NB4 (cell line): Measurements from ENCODE around the gene HBA1.
"Not testable (repeated sequence)": the region's sequence is repeated elsewhere in the genome, so short reads cannot be mapped to it uniquely, and the experiment has no call there.

Experiments
- DNase-seq: peaks from one replicate; pipeline ENCODE4 v3.0.0; 2010; ENCODE audit warnings: low read depth
- H3K4me3 ChIP-seq: one replicate; pipeline ENCODE4 v1.5.1; 2011; ENCODE audit warnings: mild to moderate bottlenecking, low read depth, low read length, moderate library complexity
- MYC ChIP-seq: IDR thresholded peaks from 2 replicates; pipeline ENCODE4 v1.6.1; 2011; ENCODE audit warnings: low read depth, low read length
- POLR2A ChIP-seq: IDR thresholded peaks from 2 replicates; pipeline ENCODE4 v1.6.1; 2011; ENCODE audit warnings: mild to moderate bottlenecking; ENCODE audit not compliant: insufficient read length; ENCODE audit errors: extremely low read depth
- TF ChIP-seq, protein P1 (sequence below): IDR thresholded peaks from one replicate; pipeline ENCODE4 v1.5.1; 2012; ENCODE audit warnings: low read depth, low read length
- TF ChIP-seq, protein P2 (sequence below): IDR thresholded peaks from 2 replicates; pipeline ENCODE4 v1.6.1; 2011; ENCODE audit warnings: low read depth, low read length

HBA1 gene

DNA sequence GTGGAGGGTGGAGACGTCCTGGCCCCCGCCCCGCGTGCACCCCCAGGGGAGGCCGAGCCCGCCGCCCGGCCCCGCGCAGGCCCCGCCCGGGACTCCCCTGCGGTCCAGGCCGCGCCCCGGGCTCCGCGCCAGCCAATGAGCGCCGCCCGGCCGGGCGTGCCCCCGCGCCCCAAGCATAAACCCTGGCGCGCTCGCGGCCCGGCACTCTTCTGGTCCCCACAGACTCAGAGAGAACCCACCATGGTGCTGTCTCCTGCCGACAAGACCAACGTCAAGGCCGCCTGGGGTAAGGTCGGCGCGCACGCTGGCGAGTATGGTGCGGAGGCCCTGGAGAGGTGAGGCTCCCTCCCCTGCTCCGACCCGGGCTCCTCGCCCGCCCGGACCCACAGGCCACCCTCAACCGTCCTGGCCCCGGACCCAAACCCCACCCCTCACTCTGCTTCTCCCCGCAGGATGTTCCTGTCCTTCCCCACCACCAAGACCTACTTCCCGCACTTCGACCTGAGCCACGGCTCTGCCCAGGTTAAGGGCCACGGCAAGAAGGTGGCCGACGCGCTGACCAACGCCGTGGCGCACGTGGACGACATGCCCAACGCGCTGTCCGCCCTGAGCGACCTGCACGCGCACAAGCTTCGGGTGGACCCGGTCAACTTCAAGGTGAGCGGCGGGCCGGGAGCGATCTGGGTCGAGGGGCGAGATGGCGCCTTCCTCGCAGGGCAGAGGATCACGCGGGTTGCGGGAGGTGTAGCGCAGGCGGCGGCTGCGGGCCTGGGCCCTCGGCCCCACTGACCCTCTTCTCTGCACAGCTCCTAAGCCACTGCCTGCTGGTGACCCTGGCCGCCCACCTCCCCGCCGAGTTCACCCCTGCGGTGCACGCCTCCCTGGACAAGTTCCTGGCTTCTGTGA, at the start of gene HBA1:
TSS of gene HBA1 (plus strand) at position 204 of the 906 bp plus-strand sequence. CDS start at position 241, 37 bp downstream.
- H3K4me3 ChIP-seq, DNase-seq: not testable (repeated sequence)

DNA sequence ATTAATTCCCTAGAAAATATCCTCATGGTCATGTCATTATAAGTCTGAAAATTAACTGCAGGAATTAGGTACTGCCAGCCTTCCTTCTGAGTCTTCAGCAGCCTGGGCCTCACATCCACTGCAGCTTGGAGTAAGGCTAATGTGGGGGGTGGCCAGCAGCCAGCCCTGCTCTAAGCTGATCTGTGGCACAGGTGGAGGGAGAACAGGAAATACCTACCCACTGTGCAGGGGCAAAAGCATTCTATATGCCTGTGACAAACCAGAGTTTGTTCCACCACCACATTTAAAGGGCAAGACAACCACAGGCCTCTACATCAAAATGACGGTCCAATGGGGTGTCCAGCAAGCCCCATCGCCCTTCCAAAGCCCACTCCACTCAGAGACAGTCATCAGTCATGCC, 47.4 kb upstream of the HBA1 start:
- no peak overlapping the region for H3K4me3 ChIP-seq
- no peak for DNase-seq
- TF ChIP-seq, protein P1, sequence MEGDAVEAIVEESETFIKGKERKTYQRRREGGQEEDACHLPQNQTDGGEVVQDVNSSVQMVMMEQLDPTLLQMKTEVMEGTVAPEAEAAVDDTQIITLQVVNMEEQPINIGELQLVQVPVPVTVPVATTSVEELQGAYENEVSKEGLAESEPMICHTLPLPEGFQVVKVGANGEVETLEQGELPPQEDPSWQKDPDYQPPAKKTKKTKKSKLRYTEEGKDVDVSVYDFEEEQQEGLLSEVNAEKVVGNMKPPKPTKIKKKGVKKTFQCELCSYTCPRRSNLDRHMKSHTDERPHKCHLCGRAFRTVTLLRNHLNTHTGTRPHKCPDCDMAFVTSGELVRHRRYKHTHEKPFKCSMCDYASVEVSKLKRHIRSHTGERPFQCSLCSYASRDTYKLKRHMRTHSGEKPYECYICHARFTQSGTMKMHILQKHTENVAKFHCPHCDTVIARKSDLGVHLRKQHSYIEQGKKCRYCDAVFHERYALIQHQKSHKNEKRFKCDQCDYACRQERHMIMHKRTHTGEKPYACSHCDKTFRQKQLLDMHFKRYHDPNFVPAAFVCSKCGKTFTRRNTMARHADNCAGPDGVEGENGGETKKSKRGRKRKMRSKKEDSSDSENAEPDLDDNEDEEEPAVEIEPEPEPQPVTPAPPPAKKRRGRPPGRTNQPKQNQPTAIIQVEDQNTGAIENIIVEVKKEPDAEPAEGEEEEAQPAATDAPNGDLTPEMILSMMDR: no peak
- no peak for TF ChIP-seq MYC
- no peak for TF ChIP-seq POLR2A
- TF ChIP-seq, protein P2, sequence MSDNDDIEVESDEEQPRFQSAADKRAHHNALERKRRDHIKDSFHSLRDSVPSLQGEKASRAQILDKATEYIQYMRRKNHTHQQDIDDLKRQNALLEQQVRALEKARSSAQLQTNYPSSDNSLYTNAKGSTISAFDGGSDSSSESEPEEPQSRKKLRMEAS: no peak

DNA sequence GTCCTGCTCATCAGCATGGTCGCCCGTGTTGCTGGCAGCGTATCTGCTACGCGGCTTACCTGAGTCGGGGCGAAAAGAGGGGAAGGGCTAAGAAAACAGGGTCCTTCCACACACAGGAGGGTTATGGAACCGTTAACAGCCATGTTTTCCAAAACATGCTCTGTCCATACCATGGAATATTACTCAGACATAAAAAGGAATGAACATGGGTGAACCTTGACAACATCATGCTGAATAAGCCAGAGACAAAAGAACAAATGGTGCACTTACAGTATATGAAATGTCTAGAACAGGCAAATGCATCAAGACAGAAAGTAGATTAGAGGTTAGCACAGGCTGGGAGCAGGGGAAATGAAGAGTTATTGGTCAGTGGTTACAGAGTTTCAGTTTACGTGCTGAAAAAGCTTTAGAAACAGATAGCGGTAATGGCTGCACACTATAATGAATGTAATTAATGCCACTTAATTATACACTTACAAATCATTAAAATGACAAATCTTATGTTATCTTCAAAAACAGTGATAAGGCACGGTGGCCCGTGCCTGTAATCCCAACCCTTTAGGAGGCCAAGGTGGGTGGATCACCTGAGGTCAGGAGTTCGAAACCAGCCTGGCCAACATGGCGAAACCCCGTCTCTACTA, 45.8 kb upstream of the HBA1 start:
- TF ChIP-seq, protein P2: no peak
- no peak for TF ChIP-seq MYC
- TF ChIP-seq, protein P1: no peak
- TF ChIP-seq POLR2A: no peak
- no peak overlapping the region for H3K4me3 ChIP-seq
- DNase-seq: no peak

DNA sequence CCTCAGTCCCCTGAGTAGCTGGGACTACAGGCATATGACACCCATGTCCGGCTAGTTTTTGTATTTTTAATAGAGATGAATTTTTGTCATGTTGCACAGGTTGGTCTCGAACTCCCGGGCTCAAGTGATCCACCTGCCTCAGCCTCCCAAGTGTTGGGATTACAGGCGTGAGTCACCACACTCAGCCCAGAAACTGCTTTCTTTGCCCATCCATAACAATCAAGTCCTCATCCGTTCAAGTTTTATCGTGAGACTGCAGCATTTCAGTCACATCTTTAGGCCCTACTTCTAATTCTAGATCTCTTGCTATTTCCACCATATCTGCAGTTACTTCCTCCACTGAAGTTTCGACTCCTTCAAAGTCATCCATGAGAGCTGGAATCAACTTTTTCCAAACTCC, 44.4 kb upstream of the HBA1 start:
- no peak for DNase-seq
- no peak for TF ChIP-seq POLR2A
- TF ChIP-seq, protein P1: no peak
- TF ChIP-seq, protein P2: no peak
- no peak for TF ChIP-seq MYC
- no peak overlapping the region for H3K4me3 ChIP-seq

DNA sequence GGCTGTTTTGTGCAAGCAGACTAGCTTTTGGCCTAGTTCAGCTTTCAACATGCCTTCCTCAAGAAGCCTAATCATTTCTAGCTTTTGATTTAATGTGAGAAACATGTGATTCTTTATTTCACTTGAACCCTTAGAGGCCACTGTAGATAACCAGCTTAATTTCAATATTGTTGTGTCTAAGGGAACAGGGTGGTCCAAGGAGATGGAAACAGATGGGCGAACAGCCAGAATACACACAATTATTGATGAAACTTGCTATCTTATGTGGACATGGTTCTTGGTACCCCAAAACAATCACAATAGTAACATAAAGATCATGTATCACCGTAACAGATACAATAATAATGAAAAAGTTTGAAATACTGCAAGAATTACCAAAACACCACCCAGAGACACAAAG, 42.8 kb upstream of the HBA1 start:
- DNase-seq: no peak
- H3K4me3 ChIP-seq: no peak overlapping the region
- TF ChIP-seq POLR2A (no peak), MYC (no peak)
- TF ChIP-seq, protein P2: no peak
- TF ChIP-seq, protein P1: no peak

DNA sequence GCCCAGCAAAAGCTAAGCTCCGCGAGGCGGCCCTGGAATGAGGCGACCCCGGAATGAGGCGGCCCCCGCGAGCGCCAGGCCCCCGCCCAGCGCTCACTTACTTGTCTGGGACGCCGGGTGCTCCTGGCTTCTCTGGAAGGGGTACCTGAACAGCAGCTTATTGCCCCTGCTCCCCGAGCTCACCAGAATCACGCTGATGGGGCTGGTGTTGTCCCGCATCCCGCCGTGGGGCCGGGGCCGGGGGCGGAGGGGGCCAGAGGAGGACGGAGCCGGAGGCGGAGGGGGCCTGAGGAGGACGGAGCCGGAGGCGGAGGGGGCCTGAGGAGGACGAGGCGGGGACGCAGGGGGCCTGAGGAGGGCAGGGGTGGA, 38.4 kb upstream of the HBA1 start:
- peak; percentile 29 for DNase-seq
- peak overlapping the region; percentile 70 for H3K4me3 ChIP-seq
- no peak for TF ChIP-seq POLR2A
- no peak for TF ChIP-seq MYC
- TF ChIP-seq, protein P1: no peak
- TF ChIP-seq, protein P2: no peak
